ENCODE data around the gene DGKD.

DGKD gene

GRCh38 chr2:233474308-233475160 is 120.2 kb downstream of the DGKD start:
- Histone ChIP-seq H3K4me1 (ENCODE audit: control insufficient read depth in 5 of 5, insufficient read depth in 5 of 5, low read length in 5 of 5) (peaks cover 5 to 18% (median 9%) of the 10 kb centered on the region in 5 donors), H3K27ac (ENCODE audit: low read depth, low read length) (no peak overlapping the region), H3K4me3 (ENCODE audit: low read depth in 1 of 5, low read length in 5 of 5) (no peak overlapping the region), H3K36me3 (ENCODE audit: control insufficient read depth in 5 of 5, insufficient read depth in 5 of 5, low read length in 5 of 5) (peaks cover 0 to 71% (median 57%) of the 10 kb centered on the region in 5 donors), H3K27me3 (ENCODE audit: control insufficient read depth in 5 of 5, insufficient read depth in 4 of 5, low read length in 5 of 5) (peaks cover 0 to 3% (median 0%) of the 10 kb centered on the region in 5 donors), H3K9ac (ENCODE audit: low read length in 5 of 5) (no peak overlapping the region), H3K9me3 (ENCODE audit: control insufficient read depth in 5 of 5, low read length in 5 of 5) (peaks cover 0 to 3% (median 0%) of the 10 kb centered on the region in 5 donors)

DNA sequence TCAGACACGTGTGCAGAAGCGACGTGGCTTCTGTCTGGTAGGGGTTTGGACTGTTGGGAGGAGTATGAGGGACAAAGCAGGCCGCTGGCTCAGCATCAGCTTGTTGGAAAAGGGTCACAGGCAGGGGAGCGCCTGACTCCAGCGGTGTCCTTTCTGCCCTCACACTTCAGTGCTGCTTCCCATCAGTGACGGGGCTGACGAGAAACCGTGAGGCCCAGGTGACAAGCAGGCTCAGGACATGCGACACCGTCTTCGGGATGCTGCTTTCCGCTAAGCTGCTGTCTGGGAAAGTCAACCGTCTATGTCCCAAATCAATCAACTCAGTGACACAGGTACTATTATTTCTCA is 121.7 kb downstream of the DGKD start:
- peaks cover 0 to 73% (median 61%) of the 10 kb centered on the region in 5 donors for H3K36me3 ChIP-seq (ENCODE audit: control insufficient read depth in 5 of 5, insufficient read depth in 5 of 5, low read length in 5 of 5)
- no peak overlapping the region for H3K9ac ChIP-seq (ENCODE audit: low read length in 5 of 5)
- no peaks in the 10 kb centered on the region for H3K27me3 ChIP-seq (ENCODE audit: control insufficient read depth in 5 of 5, insufficient read depth in 4 of 5, low read length in 5 of 5)
- H3K4me3 ChIP-seq (ENCODE audit: low read depth in 1 of 5, low read length in 5 of 5) = no peak overlapping the region
- peaks cover 0 to 6% (median 0%) of the 10 kb centered on the region in 5 donors for H3K4me1 ChIP-seq (ENCODE audit: control insufficient read depth in 5 of 5, insufficient read depth in 5 of 5, low read length in 5 of 5)
- H3K9me3 ChIP-seq (ENCODE audit: control insufficient read depth in 5 of 5, low read length in 5 of 5) = peaks cover 0 to 3% (median 0%) of the 10 kb centered on the region in 5 donors
- no peak overlapping the region for H3K27ac ChIP-seq (ENCODE audit: low read depth, low read length)

DNA sequence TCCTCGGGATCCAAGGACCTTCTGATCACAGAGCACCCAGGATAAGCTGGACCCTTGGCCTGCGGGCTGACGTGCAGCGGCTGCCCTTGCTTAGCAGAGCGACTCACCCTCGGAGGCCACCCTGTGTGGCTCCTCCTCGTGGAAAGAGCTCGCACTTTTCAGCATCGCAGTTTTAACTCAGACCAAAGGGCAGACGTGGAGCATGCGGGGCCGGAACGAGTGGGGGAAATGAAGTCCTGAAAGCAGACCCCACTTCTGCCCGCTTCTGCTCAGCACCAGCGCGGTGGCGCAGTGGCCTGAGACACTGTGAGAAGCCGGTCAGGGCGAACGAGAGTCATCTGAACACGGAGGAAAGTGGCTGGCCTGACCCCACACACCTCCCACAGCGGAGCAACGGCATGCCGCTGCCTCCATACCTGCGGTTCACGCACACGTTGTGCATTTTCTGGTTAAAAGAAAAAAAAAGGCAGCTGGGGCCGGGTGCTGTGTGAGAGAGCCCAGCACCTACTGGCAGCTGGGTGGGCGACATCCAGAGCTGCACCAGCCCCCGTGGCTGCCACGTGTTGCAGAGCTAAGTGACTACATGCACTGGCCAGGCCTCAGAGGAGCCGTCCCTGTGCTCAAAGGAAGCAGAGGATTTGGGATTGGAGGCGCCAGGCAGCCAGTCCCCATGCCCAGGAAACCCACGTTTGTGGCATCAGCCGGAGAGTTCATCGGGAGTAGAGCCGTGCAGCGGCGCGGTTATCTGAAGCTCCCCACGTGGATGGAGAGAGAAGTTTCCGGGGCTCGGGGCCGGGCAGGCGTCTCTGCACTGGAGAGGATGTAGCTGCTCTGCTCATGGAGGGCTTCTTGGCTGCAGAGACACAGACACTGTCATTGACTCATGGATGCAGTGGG is 122.6 kb downstream of the DGKD start:
- Histone ChIP-seq H3K4me3 (ENCODE audit: low read depth in 1 of 5, low read length in 5 of 5) (no peak overlapping the region), H3K27ac (ENCODE audit: low read depth, low read length) (no peak overlapping the region), H3K9ac (ENCODE audit: low read length in 5 of 5) (no peak overlapping the region), H3K9me3 (ENCODE audit: control insufficient read depth in 5 of 5, low read length in 5 of 5) (peaks cover 0 to 3% (median 0%) of the 10 kb centered on the region in 5 donors), H3K36me3 (ENCODE audit: control insufficient read depth in 5 of 5, insufficient read depth in 5 of 5, low read length in 5 of 5) (peaks cover 0 to 75% (median 67%) of the 10 kb centered on the region in 5 donors), H3K4me1 (ENCODE audit: control insufficient read depth in 5 of 5, insufficient read depth in 5 of 5, low read length in 5 of 5) (peaks cover 0 to 12% (median 0%) of the 10 kb centered on the region in 5 donors), H3K27me3 (ENCODE audit: control insufficient read depth in 5 of 5, insufficient read depth in 4 of 5, low read length in 5 of 5) (no peaks in the 10 kb centered on the region)

- Histone ChIP-seq H3K9me3 (ENCODE audit: control insufficient read depth in 5 of 5, low read length in 5 of 5) (no peaks in the 10 kb centered on the region), H3K4me1 (ENCODE audit: control insufficient read depth in 5 of 5, insufficient read depth in 5 of 5, low read length in 5 of 5) (peaks cover 0 to 12% (median 0%) of the 10 kb centered on the region in 5 donors), H3K4me3 (ENCODE audit: low read depth in 1 of 5, low read length in 5 of 5) (no peak overlapping the region), H3K9ac (ENCODE audit: low read length in 5 of 5) (no peak overlapping the region), H3K36me3 (ENCODE audit: control insufficient read depth in 5 of 5, insufficient read depth in 5 of 5, low read length in 5 of 5) (peaks cover 0 to 77% (median 70%) of the 10 kb centered on the region in 5 donors), H3K27me3 (ENCODE audit: control insufficient read depth in 5 of 5, insufficient read depth in 4 of 5, low read length in 5 of 5) (no peaks in the 10 kb centered on the region), H3K27ac (ENCODE audit: low read depth, low read length) (no peak overlapping the region)
These were observed 123.5 kb downstream of the DGKD start for GRCh38 chr2:233477548-233478433.

- no peak overlapping the region for H3K4me3 ChIP-seq (ENCODE audit: low read depth in 1 of 5, low read length in 5 of 5)
- peaks cover 6 to 93% (median 86%) of the 10 kb centered on the region in 5 donors for H3K36me3 ChIP-seq (ENCODE audit: control insufficient read depth in 5 of 5, insufficient read depth in 5 of 5, low read length in 5 of 5)
- no peak overlapping the region for H3K27ac ChIP-seq (ENCODE audit: low read depth, low read length)
- H3K9ac ChIP-seq (ENCODE audit: low read length in 5 of 5) = no peak overlapping the region
- no peaks in the 10 kb centered on the region for H3K27me3 ChIP-seq (ENCODE audit: control insufficient read depth in 5 of 5, insufficient read depth in 4 of 5, low read length in 5 of 5)
- no peaks in the 10 kb centered on the region for H3K9me3 ChIP-seq (ENCODE audit: control insufficient read depth in 5 of 5, low read length in 5 of 5)
- H3K4me1 ChIP-seq (ENCODE audit: control insufficient read depth in 5 of 5, insufficient read depth in 5 of 5, low read length in 5 of 5) = peaks cover 0 to 12% (median 0%) of the 10 kb centered on the region in 5 donors
These were observed 125.6 kb downstream of the DGKD start for GRCh38 chr2:233479616-233480489.

GRCh38 chr2:233480490-233481202 is 126.4 kb downstream of the DGKD start:
- no peak overlapping the region for H3K27ac ChIP-seq (ENCODE audit: low read depth, low read length)
- peaks cover 13 to 98% (median 94%) of the 10 kb centered on the region in 5 donors for H3K36me3 ChIP-seq (ENCODE audit: control insufficient read depth in 5 of 5, insufficient read depth in 5 of 5, low read length in 5 of 5)
- peaks cover 0 to 12% (median 0%) of the 10 kb centered on the region in 5 donors for H3K4me1 ChIP-seq (ENCODE audit: control insufficient read depth in 5 of 5, insufficient read depth in 5 of 5, low read length in 5 of 5)
- H3K4me3 ChIP-seq (ENCODE audit: low read depth in 1 of 5, low read length in 5 of 5) = no peak overlapping the region
- no peak overlapping the region for H3K9ac ChIP-seq (ENCODE audit: low read length in 5 of 5)
- no peaks in the 10 kb centered on the region for H3K9me3 ChIP-seq (ENCODE audit: control insufficient read depth in 5 of 5, low read length in 5 of 5)
- H3K27me3 ChIP-seq (ENCODE audit: control insufficient read depth in 5 of 5, insufficient read depth in 4 of 5, low read length in 5 of 5) = no peaks in the 10 kb centered on the region

- H3K36me3 ChIP-seq (ENCODE audit: control insufficient read depth in 5 of 5, insufficient read depth in 5 of 5, low read length in 5 of 5) = peaks cover 13 to 98% (median 93%) of the 10 kb centered on the region in 5 donors
- no peak overlapping the region for H3K9ac ChIP-seq (ENCODE audit: low read length in 5 of 5)
- no peak overlapping the region for H3K4me3 ChIP-seq (ENCODE audit: low read depth in 1 of 5, low read length in 5 of 5)
- H3K9me3 ChIP-seq (ENCODE audit: control insufficient read depth in 5 of 5, low read length in 5 of 5) = no peaks in the 10 kb centered on the region
- H3K4me1 ChIP-seq (ENCODE audit: control insufficient read depth in 5 of 5, insufficient read depth in 5 of 5, low read length in 5 of 5) = peaks cover 0 to 12% (median under 1%) of the 10 kb centered on the region in 5 donors
- H3K27me3 ChIP-seq (ENCODE audit: control insufficient read depth in 5 of 5, insufficient read depth in 4 of 5, low read length in 5 of 5) = no peaks in the 10 kb centered on the region
- H3K27ac ChIP-seq (ENCODE audit: low read depth, low read length) = no peak overlapping the region
These were observed 127.3 kb downstream of the DGKD start for GRCh38 chr2:233481368-233482142.

DNA sequence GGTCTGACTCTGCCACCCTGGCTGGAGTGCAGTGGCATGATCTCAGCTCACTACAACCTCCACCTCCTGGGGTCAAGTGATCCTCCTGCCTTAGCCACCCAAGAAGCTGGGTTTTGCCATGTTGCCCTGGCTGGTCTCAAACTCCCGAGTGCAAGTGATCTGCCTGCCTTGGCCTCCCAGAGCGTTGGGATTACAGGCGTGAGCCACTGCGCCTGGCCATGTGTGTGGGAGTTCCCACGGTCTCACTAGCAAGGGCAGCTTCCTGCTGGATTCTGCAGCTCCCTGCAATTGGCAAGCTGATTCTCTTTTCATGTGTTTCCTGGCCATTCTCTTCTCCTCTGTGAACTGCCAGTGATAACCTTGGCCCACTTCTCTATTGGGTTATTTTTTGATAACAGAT is 128.3 kb downstream of the DGKD start:
- H3K36me3 ChIP-seq (ENCODE audit: control insufficient read depth in 5 of 5, insufficient read depth in 5 of 5, low read length in 5 of 5) = peaks cover 13 to 93% (median 84%) of the 10 kb centered on the region in 5 donors
- H3K4me1 ChIP-seq (ENCODE audit: control insufficient read depth in 5 of 5, insufficient read depth in 5 of 5, low read length in 5 of 5) = peaks cover 0 to 16% (median 4%) of the 10 kb centered on the region in 5 donors
- H3K9ac ChIP-seq (ENCODE audit: low read length in 5 of 5) = no peak overlapping the region
- H3K4me3 ChIP-seq (ENCODE audit: low read depth in 1 of 5, low read length in 5 of 5) = no peak overlapping the region
- no peak overlapping the region for H3K27ac ChIP-seq (ENCODE audit: low read depth, low read length)
- H3K27me3 ChIP-seq (ENCODE audit: control insufficient read depth in 5 of 5, insufficient read depth in 4 of 5, low read length in 5 of 5) = no peaks in the 10 kb centered on the region
- no peaks in the 10 kb centered on the region for H3K9me3 ChIP-seq (ENCODE audit: control insufficient read depth in 5 of 5, low read length in 5 of 5)

Data from subcutaneous abdominal adipose tissue (tissue), 5 donors.